ENCODE results near the gene POU6F1.

POU6F1 gene

GRCh38 chr12:51160814-51161459, 56.9 kb downstream of the POU6F1 start:
- no peak for DNase-seq (ENCODE audit: low spot score)

- DNase-seq (ENCODE audit: low spot score): no peak
Observed at GRCh38 chr12:51156245-51156765, 61.6 kb downstream of the POU6F1 start.

GRCh38 chr12:51152953-51153352, 64.9 kb downstream of the POU6F1 start:
- DNase-seq (ENCODE audit: low spot score): no peak

- no peak for DNase-seq (ENCODE audit: low spot score)
Observed at GRCh38 chr12:51150777-51151176, 67.1 kb downstream of the POU6F1 start.

- DNase-seq (ENCODE audit: low spot score): no peak
Observed at GRCh38 chr12:51147309-51147708, 70.6 kb downstream of the POU6F1 start.

- DNase-seq (ENCODE audit: low spot score): no peak
Observed at GRCh38 chr12:51139292-51139844, 78.5 kb downstream of the POU6F1 start.

Data from RKO (cell line).